ENCODE results near the gene PRLR.

DNA sequence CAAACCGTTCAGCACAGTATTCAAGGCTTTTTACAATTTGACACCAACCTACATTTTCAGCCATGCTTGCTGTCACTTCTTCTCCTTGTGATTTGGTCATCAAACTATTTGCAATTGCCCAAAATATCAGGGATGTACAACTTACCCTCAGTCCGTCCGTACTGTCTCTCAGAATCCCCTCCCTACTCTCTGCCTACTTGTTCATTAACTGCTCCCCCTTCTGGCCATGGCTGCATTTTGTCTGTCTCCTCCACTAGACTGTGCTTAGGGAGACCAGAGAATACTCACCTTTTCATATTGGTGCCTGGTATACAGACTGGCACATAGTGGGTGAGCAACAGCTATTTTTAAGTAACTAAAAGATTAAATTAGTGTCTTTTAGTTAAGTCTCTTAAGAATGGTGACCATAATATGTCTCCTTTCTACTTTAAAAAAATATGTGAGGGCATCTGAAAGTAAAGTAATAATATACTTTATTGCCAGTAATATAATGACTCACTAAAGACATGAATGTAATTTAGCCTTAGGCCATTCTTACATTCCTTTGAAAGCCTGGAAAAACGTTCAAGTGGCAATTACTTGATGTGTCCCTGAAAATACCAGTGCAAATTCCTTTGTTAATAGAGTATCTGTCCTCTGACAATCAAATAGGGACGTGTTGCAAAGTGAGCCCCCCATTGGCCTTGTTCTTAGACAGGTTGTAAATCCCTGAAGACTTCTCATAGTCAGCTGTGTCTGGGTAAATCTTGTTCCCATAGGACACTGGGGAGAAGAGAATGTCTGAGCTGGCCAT lies 27.8 kb downstream of the PRLR start:
- TF ChIP-seq TCF12 (IDR thresholded peaks at IDR 0.05; ENCODE audit: low read depth) (no peak), REST (IDR thresholded peaks at IDR 0.05; ENCODE audit: low read depth) (no peak), NFIC (IDR thresholded peaks at IDR 0.05) (no peak)

All from Ishikawa (cell line).